C1 segment of cervical spinal cord (tissue), 14 donors: ENCODE measurements around the gene RPRD1A.
"Not testable (repeated sequence)": the region's sequence is repeated elsewhere in the genome, so short reads cannot be mapped to it uniquely, and the experiment has no call there.

Experiments used
- DNase-seq, 14 donors: peaks; one replicate each; lab custom pipeline; 2025; lab: John Stamatoyannopoulos, UW

RPRD1A gene

GRCh38 chr18:36078751-36079529, 11.6 kb upstream of the RPRD1A start:
- no peak for DNase-seq

GRCh38 chr18:36077764-36078163, 10.4 kb upstream of the RPRD1A start:
- not testable (repeated sequence) for DNase-seq

- no peak for DNase-seq
Observed at GRCh38 chr18:36075862-36076587, 8.7 kb upstream of the RPRD1A start.

GRCh38 chr18:36074435-36074834, 7.1 kb upstream of the RPRD1A start:
- DNase-seq: no peak

GRCh38 chr18:36073676-36074075, 6.3 kb upstream of the RPRD1A start:
- DNase-seq: no peak

- not testable (repeated sequence) for DNase-seq
Observed at GRCh38 chr18:36072406-36072805, 5.0 kb upstream of the RPRD1A start.

- peak in 1 of 14 donors; percentile 9 for DNase-seq
Observed at GRCh38 chr18:36066686-36067054, 689 bp downstream of the RPRD1A start.

- DNase-seq: no peak
Observed at GRCh38 chr18:36066001-36066400, 1.4 kb downstream of the RPRD1A start.

- DNase-seq: not testable (repeated sequence)
Observed at GRCh38 chr18:36064809-36065079, 2.6 kb downstream of the RPRD1A start.

GRCh38 chr18:36064027-36064808, 3.1 kb downstream of the RPRD1A start:
- peak in 1 of 14 donors; percentile 3 for DNase-seq

- DNase-seq: no peak
Observed at GRCh38 chr18:36058674-36059073, 8.7 kb downstream of the RPRD1A start.

- no peak for DNase-seq
Observed at GRCh38 chr18:36051760-36052159, 15.6 kb downstream of the RPRD1A start.

GRCh38 chr18:36050479-36050878, 16.9 kb downstream of the RPRD1A start:
- DNase-seq: no peak

GRCh38 chr18:36047521-36047920, 19.8 kb downstream of the RPRD1A start:
- DNase-seq: no peak

- DNase-seq: no peak
Observed at GRCh38 chr18:36046898-36047297, 20.5 kb downstream of the RPRD1A start.

GRCh38 chr18:36045241-36045991, 21.9 kb downstream of the RPRD1A start:
- DNase-seq: no peak

- no peak for DNase-seq
Observed at GRCh38 chr18:36043153-36043552, 24.2 kb downstream of the RPRD1A start.

GRCh38 chr18:36041146-36041545, 26.2 kb downstream of the RPRD1A start:
- DNase-seq: no peak

GRCh38 chr18:36038102-36038663, 29.2 kb downstream of the RPRD1A start:
- DNase-seq: no peak

GRCh38 chr18:36035253-36035652, 32.1 kb downstream of the RPRD1A start:
- DNase-seq: no peak

GRCh38 chr18:36034299-36034895, 33.0 kb downstream of the RPRD1A start:
- DNase-seq: no peak
